ENCODE measurements around the gene CSTPP1.
A peak's percentile ranks its signal among the peaks of the same experiment; 100 is the strongest.
"Not testable (repeated sequence)": the region's sequence is repeated elsewhere in the genome, so short reads cannot be mapped to it uniquely, and the experiment has no call there.

CSTPP1 gene

DNA sequence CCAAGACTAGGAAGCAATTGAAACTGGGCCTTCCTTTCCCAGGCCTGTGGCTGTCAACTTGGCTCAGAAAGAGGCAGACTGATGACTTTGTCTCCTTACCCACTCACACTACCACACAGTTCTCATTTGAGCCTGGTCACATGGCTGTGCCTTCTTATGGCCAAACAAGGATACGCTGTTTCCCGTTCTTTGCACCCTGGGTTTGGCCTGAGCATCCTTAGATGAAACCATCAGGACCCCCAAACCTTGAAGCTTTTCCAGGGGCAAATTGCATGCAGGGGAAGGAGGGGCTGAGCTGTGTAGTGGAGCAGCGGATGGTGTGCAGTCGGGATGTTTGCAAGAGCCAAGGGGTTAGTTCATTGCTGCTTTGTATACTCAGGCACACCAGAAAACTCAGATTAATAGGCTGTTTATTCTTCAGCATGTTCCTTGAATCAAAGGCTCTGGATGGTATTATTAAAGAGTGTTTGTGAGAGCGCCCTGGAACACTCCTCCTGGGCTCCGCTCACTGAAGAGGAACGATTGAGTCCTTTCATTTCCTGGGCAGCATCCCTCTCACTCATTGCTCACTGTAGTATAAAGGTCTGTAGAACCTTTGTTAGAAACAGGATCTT, 170.3 kb downstream of the CSTPP1 start:
- no peak for DNase-seq

DNA sequence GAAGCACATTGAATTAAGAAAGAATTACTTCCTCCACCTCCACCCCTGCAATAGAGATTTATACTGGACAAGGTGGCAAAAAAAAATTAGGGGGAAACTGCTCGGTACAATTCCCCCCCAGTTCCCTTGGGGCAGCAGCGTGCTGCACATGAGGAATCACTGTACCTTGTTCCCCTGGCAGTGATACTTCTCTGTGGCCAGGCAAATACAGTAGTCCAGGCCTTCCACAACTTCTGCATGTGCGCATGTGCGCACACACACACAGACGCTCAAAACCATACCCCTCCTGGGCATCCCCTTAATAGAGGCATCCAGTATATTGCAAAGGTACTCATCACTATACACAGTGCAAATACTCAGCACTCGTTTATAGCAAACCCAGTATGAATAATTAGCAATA, 171.2 kb downstream of the CSTPP1 start:
- DNase-seq = no peak

- DNase-seq = no peak
Measured at GRCh38 chr11:47108214-47108613, 171.7 kb downstream of the CSTPP1 start.

- no peak for DNase-seq
Measured at GRCh38 chr11:47109051-47109726, 172.6 kb downstream of the CSTPP1 start.

GRCh38 chr11:47109727-47110246, 173.2 kb downstream of the CSTPP1 start:
- no peak for DNase-seq

- DNase-seq = no peak
Measured at GRCh38 chr11:47111318-47111804, 174.8 kb downstream of the CSTPP1 start.

GRCh38 chr11:47112941-47113340, 176.4 kb downstream of the CSTPP1 start:
- DNase-seq = not testable (repeated sequence)

DNA sequence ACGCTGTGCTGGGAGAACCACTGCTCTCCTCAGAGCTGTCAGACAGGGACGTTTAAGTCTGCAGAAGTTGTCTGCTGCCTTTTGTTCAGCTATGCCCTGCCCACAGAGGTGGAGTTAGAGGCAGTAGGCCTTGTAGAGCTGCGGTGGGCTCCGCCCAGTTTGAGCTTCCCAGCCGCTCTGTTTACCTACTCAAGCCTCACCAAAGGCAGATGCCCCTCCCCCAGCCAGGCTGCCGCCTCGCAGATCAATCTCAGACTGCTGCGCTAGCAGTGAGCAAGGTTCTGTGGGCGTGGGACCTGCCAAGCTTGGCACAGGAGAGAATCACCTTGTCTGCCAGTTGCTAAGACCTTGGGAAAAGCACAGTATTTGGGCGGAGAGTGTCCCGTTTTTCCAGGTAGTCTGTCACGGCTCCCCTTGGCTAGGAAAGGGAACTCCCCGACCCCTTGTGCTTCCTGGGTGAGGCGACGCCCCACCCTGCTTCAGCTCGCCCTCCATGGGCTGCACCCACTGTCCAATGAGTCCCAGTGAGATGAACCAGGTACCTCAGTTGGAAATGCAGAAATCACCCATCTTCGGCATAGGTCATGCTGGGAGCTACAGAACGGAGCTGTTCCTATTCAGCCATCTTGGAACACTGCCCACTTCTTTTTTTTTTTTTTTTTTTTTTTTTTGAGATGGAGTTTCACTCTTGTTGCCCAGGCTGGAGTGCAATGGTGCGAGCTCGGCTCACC, 182.6 kb downstream of the CSTPP1 start:
- peak; percentile 38 for DNase-seq

DNA sequence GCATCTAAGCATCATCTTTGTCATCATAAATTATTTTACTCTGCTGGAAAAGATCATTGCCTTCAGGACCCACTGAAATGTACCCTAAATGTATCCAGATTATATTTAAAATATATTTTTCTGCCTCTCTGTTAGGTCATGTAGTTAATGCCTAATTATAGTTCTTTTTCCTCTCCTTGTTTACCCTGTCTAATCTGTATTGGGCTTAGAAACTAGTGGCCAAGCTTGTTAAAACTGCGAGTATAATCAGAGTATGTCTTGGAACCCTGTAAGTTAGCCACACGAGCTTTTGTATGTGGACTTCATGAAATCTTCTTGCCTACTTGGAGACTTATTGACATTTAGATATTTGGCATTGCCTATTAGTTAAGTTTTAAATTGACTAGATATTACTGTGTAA, 184.5 kb downstream of the CSTPP1 start:
- DNase-seq = no peak

DNA sequence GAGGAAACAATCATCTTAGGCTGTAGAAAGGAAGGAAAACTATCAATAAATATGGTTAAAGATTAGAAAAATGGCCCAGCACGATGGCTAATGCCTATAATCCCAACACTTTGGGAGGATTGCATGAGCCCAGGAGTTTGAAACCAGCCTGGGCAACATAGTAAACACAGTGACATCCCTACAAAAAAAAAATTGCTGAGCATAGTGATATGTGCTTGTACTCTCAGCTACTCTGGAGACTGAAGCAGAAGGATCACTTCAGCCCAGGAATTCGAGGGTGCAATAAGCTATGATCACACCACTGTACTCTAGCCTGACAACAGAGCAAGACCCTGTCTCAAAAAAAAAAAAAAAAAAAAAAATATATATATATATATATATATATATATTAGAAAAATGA, 185.2 kb downstream of the CSTPP1 start:
- DNase-seq = no peak

- DNase-seq = no peak
Measured at GRCh38 chr11:47123094-47123493, 186.5 kb downstream of the CSTPP1 start.

DNA sequence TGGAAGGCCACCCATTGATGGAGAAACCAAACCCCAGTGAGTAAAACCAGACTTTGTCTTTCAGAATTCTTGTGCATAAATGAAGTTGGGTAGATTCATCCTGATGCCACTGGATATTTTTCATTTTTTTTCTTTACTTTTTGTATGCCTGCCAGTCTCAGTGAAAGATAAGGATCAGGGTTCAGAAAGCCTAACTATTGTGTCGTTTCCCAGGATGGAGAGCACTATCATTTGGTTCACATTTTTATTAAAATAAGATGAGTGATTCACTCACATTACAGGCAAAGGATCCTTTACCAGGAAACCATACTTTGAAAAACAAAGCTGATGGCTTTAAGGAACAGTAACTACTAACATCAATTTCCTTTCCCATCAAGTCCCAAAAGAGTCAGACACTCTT, 188.1 kb downstream of the CSTPP1 start:
- no peak for DNase-seq

GRCh38 chr11:47125083-47125482, 188.5 kb downstream of the CSTPP1 start:
- no peak for DNase-seq

GRCh38 chr11:47127213-47127612, 190.7 kb downstream of the CSTPP1 start:
- no peak for DNase-seq

DNA sequence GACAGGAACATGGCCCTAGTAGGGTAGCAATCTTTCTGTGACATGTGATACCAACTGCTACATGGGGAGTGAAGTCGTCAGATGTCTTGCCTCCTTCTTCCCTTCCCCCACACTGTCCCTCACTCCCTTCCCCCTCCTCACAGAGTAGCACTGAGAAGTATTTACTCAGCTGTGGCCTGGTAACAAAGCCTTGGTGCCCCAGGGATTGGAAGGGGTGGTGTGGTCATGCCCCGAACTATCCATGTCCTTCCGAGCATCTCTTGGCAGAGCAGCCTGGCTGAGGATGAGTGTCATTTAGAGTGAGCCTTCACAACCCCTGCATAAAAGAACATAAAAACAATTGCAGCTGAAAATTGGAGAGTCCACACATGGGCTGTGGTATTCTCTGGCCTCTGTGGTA, 194.0 kb downstream of the CSTPP1 start:
- no peak for DNase-seq

- no peak for DNase-seq
Measured at GRCh38 chr11:47131136-47131535, 194.6 kb downstream of the CSTPP1 start.

GRCh38 chr11:47132490-47132889, 195.9 kb downstream of the CSTPP1 start:
- DNase-seq = no peak

GRCh38 chr11:47132981-47133380, 196.4 kb downstream of the CSTPP1 start:
- no peak for DNase-seq

DNA sequence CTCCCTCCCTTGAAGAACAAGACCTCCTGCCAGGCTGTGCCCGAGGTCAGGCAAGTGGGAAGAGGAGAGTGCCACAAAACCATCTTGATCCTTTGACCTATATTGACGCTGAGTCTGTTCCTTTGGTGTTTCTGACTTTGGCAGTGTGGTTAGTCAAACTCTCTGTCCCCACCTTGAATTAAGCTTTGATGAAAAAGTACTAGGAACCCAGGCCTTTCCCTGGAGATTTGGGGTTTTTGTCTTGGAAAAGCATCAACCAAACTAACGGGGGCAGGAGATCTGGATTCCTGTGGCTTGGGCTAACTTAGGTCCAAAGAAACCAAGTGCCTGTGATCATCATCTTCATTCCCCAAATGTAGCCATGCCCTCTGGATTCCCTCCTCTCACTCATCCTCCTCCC, 199.8 kb downstream of the CSTPP1 start:
- no peak for DNase-seq

DNA sequence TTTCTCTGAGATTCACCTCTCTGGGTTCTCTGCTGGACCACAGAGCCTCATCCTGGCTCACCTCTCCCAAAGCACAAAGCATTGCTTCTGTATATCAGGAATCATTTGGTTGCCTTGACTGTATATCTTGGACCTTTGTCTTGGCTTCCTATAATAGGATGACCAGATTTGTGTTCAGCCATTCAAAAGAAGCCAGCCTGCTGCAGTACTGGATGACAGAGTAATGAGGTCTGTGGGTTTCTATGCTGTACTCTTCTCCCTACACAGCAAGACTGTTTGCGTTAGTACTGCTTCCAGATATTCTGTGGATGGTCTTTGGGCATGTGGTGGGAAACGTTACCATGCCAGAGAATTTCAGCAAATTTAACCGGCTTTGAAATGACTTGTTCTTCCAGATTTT, 200.4 kb downstream of the CSTPP1 start:
- no peak for DNase-seq

- no peak for DNase-seq
Measured at GRCh38 chr11:47137476-47137875, 200.9 kb downstream of the CSTPP1 start.

DNA sequence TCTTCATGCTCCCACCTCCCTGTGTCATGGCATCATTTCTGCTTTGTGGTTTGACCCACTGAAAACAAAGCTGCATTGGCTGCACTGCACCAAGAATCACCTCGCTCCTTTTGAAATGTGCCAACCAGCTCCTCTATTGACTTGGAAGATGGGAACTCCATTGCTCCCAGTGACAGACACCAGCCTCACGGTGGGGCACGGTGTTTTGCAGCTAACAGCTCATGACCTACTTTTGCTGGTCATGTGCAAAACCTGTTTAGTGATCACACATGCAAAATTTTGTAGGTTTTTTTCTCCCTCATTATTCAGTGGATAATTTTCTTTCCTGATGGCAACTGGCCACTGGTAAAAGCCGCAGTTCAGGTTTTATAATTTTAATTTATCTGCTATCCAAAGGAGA, 203.3 kb downstream of the CSTPP1 start:
- no peak for DNase-seq

GRCh38 chr11:47143322-47143721, 206.8 kb downstream of the CSTPP1 start:
- no peak for DNase-seq

DNA sequence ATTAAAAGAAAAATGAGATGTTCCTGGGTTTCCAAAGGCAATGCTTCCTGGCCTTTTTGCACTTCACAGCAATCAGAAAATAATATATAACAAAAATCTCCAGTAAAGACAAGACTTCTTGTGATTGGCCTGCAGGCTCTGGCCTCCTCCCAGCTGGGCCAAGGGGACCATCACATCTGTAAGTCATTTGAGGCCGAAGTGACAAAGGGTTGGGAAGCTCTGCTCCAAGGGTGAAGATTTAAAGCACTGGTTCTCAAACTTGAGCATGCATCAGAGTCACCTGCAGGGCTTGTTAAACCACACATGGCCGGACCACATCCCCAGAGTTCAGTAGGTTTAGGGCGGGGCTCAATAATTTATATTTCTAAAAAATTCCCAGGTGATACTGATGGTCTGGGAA, 208.0 kb downstream of the CSTPP1 start:
- no peak for DNase-seq
